Astrocyte of the spinal cord (primary cell): Measurements from ENCODE around the gene CACNA1C.

Experiments used
- DNase-seq: peaks from one replicate; pipeline ENCODE4 v3.0.0; 2011; ENCODE audit warnings: low read depth, low spot score
- H3K4me3 ChIP-seq: 2 replicates; pipeline ENCODE4 v1.5.1; 2011; ENCODE audit warnings: low read depth, mild to moderate bottlenecking, low read length, moderate library complexity
- in situ Hi-C: cut with HindIII; loops from 2 replicates; pipeline ENCODE4 v1.10.0; 2017; ENCODE audit warnings: low sequenced_read_pairs
- TF ChIP-seq, protein P1 (sequence below): IDR thresholded peaks from 2 replicates; pipeline ENCODE4 v1.5.1; 2012; ENCODE audit warnings: low read depth, mild to moderate bottlenecking, low read length, inconsistent platforms

Gene CACNA1C

DNA sequence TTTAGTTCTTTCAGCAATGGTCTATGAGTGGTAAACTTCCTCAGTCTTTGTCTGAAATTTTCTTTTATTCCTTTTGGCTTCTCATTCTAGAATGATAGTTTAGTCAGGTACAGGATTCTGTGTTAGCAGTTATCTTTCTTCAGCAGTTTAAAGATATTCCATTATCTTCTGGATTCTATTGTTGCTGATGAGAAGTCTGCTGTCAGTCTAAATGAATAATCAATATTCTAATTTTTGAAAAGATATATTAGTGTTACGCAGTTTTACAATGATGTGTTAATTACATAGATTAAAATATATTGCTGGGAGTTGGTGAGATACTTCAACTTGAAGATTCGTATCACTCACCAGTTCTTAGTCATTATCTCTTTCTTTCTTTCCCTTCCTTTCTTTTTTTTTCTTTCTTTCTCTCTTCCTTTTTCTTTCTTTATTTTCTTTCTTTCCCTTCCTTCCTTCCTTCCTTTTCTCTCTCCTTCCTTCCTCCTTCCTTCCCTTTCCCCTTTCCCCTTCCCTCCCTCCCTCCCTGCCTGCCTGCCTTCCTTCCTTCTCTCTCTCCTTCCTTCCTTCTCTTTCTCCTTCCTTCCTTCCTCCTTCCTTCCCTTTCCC is 17.8 kb downstream of the CACNA1C start:
- TF ChIP-seq, protein P1, sequence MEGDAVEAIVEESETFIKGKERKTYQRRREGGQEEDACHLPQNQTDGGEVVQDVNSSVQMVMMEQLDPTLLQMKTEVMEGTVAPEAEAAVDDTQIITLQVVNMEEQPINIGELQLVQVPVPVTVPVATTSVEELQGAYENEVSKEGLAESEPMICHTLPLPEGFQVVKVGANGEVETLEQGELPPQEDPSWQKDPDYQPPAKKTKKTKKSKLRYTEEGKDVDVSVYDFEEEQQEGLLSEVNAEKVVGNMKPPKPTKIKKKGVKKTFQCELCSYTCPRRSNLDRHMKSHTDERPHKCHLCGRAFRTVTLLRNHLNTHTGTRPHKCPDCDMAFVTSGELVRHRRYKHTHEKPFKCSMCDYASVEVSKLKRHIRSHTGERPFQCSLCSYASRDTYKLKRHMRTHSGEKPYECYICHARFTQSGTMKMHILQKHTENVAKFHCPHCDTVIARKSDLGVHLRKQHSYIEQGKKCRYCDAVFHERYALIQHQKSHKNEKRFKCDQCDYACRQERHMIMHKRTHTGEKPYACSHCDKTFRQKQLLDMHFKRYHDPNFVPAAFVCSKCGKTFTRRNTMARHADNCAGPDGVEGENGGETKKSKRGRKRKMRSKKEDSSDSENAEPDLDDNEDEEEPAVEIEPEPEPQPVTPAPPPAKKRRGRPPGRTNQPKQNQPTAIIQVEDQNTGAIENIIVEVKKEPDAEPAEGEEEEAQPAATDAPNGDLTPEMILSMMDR, result no peak
- no peak overlapping the region for H3K4me3 ChIP-seq
- in situ Hi-C loops, result no loop called here
- no peak for DNase-seq

DNA sequence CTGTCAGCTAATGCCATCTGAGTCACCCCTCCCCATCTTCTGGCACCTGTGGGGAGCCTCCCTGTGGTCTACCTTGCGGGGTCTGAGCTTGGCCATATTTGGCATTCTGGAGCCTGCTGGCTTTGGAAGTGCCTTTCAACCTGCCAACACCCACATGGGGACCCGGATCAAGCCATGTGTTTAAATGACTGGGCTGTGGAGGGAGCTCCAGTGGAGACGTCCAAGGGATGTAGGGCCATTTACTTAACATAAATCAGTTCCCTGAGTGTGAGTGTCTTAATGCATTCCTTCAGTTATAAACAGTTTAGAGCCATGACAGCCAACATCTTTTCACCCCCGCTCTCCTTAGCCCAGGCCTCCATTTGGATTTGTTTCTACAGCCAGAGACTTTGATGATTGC is 22.0 kb downstream of the CACNA1C start:
- in situ Hi-C loops, result no loop called here
- DNase-seq, result no peak
- TF ChIP-seq, protein P1, result no peak
- no peak overlapping the region for H3K4me3 ChIP-seq

DNA sequence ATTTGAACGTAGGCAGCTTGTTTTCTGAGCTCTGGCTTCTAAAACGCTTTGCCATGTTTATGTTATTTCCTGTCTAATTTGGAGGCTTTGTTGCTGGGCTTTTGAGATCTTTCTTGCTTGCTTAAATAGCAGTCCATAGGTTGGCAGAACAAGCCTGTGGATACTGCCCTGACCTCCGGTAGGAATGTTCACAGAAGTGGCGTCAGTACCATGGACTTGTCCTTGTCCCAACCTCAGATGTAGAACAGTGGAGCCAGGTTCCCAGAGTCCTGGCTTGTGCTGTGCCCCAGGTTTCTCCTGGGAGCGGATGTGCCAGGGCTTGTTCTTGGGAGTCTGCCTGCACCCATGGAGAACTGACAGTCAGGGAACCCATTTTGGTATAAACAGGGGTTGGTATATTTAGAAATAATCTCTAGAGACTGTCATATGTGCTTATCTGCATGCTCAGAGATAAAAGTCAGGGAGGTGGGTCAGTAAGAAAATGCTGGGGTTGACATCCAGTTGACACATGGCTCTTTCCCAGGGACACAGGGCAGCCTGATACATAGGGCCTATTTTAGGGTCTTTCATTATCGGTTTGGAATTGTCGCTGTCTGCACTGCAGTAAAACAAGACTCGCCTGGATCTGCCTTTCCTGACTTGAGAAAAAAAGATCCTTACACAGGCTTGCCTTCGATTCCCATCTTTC is 22.9 kb downstream of the CACNA1C start:
- no peak overlapping the region for H3K4me3 ChIP-seq
- DNase-seq, result no peak
- in situ Hi-C loops, result no loop called here
- TF ChIP-seq, protein P1, result no peak

DNA sequence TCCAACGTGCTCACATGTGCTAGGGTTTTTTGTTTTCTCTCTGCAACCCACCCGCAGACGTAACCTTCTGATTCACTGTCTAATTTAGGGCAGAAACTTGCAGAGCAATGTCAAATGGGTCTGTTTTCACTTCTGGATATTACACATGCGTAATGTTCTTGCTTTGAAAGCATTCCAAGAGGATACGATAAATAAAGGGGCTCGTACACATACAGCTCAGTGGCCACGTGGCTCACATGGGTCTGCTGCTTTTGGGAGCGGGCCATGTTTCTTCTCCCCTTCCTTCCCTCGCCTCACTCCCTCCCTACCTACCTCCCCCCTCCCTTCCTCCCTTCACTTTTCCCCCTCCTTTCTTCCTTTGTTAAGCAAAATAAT is 23.4 kb downstream of the CACNA1C start:
- peak; percentile 62 for DNase-seq
- in situ Hi-C loops, result no loop called here
- H3K4me3 ChIP-seq, result no peak overlapping the region
- TF ChIP-seq, protein P1, result no peak

- TF ChIP-seq, protein P1, result no peak
- DNase-seq, result no peak
- in situ Hi-C loops, result no loop called here
- no peak overlapping the region for H3K4me3 ChIP-seq
Observed at GRCh38 chr12:2076728-2077127, 23.9 kb downstream of the CACNA1C start.

DNA sequence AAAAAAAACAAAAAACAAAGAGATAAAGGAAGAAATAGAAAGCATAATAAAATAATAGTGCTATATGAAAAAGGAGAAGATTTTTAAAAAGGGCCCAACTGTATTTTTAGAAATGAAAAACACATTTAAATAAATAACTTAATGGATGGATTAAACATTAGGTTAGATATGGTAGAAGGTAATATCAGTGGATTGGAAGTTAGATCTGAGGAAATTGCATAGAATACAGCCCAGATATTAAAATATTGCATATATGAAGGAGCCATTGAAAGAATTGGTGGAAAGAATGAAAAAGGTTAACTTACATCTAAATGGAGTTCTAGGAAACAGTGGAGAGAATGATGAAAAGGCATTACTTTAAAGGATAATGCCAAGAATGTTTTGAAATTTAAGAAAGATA is 27.8 kb downstream of the CACNA1C start:
- in situ Hi-C loops, result no loop called here
- DNase-seq, result no peak
- no peak overlapping the region for H3K4me3 ChIP-seq
- TF ChIP-seq, protein P1, result no peak
